HG03521 (cell line): ENCODE results near the gene ZNF48.

Experiments used
- ATAC-seq: cut with Tn5 transposase; IDR thresholded peaks from one replicate; pipeline ENCODE4 v1.9.1; 2021; ENCODE audit warnings: mild to moderate bottlenecking, moderate library complexity; ENCODE audit not compliant: unreplicated experiment

Gene ZNF48

GRCh38 chr16:30401768-30402425 is 6.7 kb downstream of the ZNF48 start:
- ATAC-seq, result no peak

- no peak for ATAC-seq
Measured at GRCh38 chr16:30406795-30407101, 11.5 kb downstream of the ZNF48 start.

GRCh38 chr16:30407102-30407803 is 12.0 kb downstream of the ZNF48 start, which contains the start of gene ZNF771:
ZNF771 (plus strand) TSS chr16:30407606; CDS start chr16:30408054, 448 bp downstream.
- ATAC-seq, result peak; percentile 77

DNA sequence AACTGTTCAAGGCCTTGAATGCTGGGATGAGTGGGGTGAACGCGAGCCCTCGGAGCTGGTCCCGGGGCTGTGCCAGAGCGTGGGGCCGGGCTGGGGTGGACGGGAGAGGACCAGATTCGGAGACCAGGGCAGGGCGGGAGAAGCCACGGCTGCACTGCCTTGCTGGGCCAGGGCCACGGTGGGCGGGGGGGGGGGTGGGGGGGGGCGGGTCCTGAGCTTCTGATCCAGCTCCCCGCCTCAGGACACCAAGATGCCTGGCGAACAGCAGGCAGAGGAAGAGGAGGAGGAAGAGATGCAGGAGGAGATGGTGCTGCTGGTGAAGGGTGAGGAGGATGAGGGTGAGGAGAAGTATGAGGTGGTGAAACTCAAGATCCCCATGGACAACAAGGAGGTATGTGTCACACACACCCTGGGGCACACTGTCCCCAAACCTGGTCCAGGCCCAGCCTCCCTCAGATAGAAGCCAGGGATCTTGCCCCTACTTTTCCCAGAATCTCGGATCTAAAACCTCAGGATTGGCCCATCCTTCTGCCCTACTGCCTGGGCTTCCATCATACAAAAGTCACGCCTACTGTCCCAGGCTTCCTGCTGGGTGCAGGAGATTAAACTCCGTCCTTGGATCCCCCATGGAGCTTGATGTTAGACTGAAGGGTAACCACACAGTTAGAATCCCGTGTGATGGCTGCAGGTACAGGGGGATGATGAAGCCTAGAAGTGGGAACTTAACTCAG is 12.7 kb downstream of the ZNF48 start:
- no peak for ATAC-seq

DNA sequence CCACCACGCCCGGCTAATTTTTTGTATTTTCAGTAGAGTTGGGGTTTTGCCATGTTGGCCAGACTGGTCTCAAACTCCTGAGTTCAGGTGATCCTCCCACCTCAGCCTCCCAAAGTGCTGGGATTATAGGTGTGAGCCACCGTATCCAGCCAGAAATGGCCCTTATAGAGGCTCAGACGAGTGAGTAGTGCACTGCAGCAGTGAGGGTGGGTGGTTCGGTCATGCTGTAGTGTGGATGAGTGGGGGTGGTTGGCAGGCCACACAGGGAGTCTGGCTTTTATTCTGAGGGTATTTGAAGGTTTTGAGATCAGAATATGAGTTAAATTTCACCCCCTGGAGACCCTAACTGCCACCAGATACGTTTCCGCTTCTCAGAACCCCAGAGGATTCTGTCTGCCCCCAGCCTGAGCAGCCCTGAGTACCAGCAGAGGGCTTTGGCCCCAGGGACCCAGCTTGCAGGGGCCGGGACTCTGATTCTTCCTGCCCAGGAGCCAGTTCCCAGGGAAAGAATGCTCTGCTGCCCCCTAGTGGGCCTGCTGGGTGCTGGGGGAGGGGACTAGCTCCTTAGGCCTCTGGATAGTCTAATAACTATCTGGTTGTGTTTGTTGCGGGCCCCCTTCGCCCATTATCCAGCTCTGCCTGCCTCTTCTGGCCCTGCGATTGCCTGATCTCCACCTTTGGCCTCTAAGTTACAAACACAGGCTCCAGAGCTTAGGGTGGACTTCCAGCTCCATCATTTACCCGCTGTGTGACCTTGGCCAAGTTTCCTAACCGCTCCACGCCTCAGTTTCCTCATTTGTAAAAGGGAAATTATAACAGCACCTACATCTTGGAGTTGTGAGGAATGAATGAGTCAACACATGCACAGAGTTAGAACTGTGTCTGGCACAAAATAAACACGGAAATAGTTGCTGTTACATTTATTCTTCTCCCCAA is 14.2 kb downstream of the ZNF48 start:
- ATAC-seq, result peak; percentile 37

- ATAC-seq, result no peak
Measured at GRCh38 chr16:30413112-30413806, 18.0 kb downstream of the ZNF48 start.

GRCh38 chr16:30414159-30414558 is 18.9 kb downstream of the ZNF48 start:
- no peak for ATAC-seq

GRCh38 chr16:30416047-30416603 is 20.9 kb downstream of the ZNF48 start:
- no peak for ATAC-seq

- no peak for ATAC-seq
Measured at GRCh38 chr16:30416624-30417528, 21.7 kb downstream of the ZNF48 start.

GRCh38 chr16:30417529-30418349 is 22.5 kb downstream of the ZNF48 start:
- peak; percentile 80 for ATAC-seq

DNA sequence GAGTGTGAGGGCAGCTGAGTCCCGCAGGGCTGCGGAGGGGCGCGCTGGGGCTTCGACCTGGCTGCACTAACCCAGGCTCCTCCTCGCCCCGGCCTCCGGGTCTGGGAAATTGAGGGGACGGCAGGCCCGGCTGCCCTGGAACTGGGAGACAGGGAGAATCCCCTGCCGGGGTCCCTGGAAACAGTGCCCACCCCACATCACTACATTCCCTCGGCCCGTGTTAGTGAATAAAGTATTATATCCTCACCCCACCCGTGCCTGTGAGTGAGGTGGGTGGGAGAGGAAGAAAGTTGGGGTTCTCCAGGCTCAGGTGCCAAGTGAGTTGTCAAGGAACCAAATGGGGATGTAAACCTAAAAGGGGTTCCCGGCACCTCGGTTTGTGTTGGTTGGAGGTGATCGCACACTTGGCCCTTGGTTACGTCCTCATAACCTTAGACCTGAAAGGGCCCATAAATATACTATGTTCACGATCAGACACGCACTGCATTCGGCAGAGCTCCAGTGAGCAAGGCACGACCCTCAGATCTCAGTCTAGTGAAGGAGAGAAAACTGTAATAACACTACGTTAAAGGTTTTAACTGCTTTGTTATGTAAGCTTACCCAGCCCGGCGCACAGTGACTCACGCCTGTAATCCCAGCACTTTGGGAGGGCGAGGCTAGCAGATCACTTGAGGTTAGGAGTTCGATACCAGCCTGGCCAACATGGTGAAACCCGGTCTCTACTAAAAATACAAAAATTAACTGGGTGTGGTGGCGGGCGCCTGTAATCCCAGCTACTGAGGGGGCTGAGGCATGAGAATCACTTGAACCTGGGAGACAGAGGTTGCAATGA is 23.3 kb downstream of the ZNF48 start:
- no peak for ATAC-seq

DNA sequence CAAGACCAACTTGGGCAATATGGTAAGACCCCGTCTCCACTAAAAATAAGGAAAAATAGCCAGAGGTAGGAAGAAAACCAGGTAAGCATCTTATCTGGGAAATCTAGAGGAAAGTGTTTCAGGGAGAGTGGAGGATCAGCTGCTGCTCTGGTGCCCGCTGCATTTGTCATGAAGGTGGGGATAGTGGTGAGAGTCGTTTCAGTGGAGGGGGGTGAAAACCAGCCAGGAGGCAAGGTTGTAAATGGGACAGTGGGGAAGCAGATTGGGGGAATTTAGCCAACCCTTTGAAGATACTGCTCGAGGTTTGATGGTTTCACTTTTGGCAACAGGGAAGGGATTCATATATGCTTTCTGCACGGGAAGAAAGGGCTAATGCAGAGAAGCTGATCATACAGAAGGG is 25.8 kb downstream of the ZNF48 start:
- ATAC-seq, result no peak

DNA sequence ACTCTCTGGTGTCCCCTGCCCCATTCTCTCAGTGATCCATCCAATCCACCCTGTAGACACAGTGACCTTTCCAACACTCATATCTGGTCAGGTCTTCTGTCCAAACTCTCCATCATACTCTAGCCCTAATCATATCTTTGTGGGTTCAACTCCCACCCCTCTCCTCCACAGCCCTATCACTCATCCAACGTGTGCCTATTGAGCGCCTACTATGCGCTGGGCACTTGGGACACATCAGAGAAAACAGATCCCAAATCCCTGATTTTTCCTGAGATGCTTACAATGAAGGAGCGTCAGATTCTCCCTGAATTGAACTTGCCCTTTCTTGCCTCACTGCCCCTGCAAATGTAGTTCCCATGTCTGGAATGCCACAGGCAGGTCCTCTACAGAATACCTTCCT is 32.8 kb downstream of the ZNF48 start:
- no peak for ATAC-seq

DNA sequence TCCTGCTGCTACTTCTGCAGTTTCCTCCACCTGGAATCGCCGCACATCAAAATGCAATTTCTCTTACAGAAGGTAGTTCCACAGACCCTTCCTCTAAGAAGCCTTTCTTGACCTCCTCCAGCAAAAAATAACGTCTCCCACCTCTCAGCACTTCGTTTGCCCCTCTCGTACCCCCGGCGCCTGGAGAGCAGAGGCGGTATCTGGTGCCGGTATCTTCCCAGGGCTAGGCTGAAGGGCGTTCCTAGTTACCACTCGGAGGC is 34.1 kb downstream of the ZNF48 start:
- ATAC-seq, result no peak

DNA sequence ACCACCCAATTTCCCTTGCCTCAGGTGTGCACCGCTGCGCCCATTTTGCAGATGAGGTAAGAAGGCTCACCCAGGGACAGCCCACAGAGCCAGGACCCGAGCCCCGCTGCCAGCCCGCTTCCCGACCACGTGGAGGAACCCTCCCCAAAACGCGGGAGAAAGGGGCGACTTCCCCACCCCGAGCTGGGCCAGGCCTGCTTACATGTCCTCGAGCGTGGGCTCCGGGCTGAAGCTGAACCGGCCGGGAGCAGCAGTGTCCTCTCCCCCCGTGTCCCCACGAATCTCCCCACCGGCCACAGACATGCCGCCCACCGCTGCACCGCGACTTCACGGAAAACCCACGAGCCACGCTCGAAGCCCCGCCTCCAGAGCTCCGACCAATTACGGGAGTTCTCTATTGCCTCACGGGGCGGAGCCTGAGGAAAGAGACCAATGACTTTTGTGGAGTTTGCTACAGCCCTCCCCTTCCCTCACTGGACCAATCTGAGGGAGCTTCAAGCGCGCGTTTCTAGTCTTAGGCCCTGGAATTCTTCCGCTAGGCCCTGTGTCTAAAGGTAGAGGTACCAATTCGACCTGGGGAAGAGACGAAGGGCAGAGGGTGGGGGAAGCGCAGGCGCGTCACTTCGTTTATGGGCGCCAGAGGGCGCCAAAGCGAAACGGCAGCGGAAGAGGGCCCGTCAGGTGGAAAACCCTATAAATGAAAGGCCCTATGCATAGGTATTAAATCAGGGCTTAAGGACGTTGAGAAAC is 34.6 kb downstream of the ZNF48 start, which contains the start of gene DCTPP1:
DCTPP1 (minus strand) TSS at position 353 of the 750 bp plus-strand sequence; CDS start at position 303, 50 bp downstream.
- peak; percentile 96 for ATAC-seq

- ATAC-seq, result no peak
Measured at GRCh38 chr16:30430428-30430970, 35.3 kb downstream of the ZNF48 start.
